IMR-90 (cell line): Measurements from ENCODE around the gene BRSK1. TPM values are rescaled to one million over a fixed set of nuclear protein-coding genes. Genes with fewer than 3 reads are reported as not detected.

Experiments
- ATAC-seq: fragments of 200-7000 bp; cut with Tn5 transposase; 2 replicates; pipeline ENCODE4 v1.9.1; 2020; ENCODE audit warnings: low read depth, mild to moderate bottlenecking, moderate library complexity
- BruUV-seq: library from RNA; stranded (reverse); fragments of 400-500 nt; replicated peaks from 2 replicates; lab custom pipeline; 2021; lab: Mats Ljungman, UMichigan
- CTCF ChIA-PET: fragments of 300-600 bp; formaldehyde crosslinking; extraction: SDS; loops from one replicate; lab custom pipeline; 2021; ENCODE audit warnings: antibody characterized with exemption; lab: Yijun Ruan, JAX
- POLR2A ChIA-PET: fragments of 300-600 bp; sonication (Branson Sonifier 250); formaldehyde crosslinking; loops from one replicate; lab custom pipeline; 2022; ENCODE audit warnings: antibody characterized with exemption; ENCODE audit not compliant: unreplicated experiment; lab: Charles Lee
- DNase-seq: peaks from one replicate; pipeline ENCODE4 v3.0.0; 2013
- H2AFZ ChIP-seq: replicated peaks from 2 replicates; pipeline ENCODE3; 2013; ENCODE audit warnings: low read length, mild to moderate bottlenecking; ENCODE audit not compliant: poor library complexity
- H2AK5ac ChIP-seq: 2 replicates; pipeline ENCODE4 v1.6.1; 2013; ENCODE audit warnings: low read depth, low read length, inconsistent platforms
- H2AK9ac ChIP-seq: replicated peaks from 2 replicates; pipeline ENCODE3; 2013; ENCODE audit warnings: mild to moderate bottlenecking, low read depth, low read length, moderate library complexity; ENCODE audit not compliant: poor library complexity
- H2BK120ac ChIP-seq: 2 replicates; pipeline ENCODE4 v1.6.1; 2013; ENCODE audit warnings: low read depth, low read length, inconsistent platforms
- H2BK15ac ChIP-seq: 3 replicates; pipeline ENCODE4 v1.6.1; 2013; ENCODE audit warnings: low read depth, low read length, inconsistent platforms
- H2BK20ac ChIP-seq: 2 replicates; pipeline ENCODE4 v1.6.1; 2013; ENCODE audit warnings: low read depth, mild to moderate bottlenecking, inconsistent platforms, low read length, moderate library complexity
- H2BK5ac ChIP-seq: 2 replicates; pipeline ENCODE4 v1.6.1; 2013; ENCODE audit warnings: mild to moderate bottlenecking, low read depth, low read length, inconsistent platforms; ENCODE audit not compliant: poor library complexity, severe bottlenecking
- H3K14ac ChIP-seq: replicated peaks from 2 replicates; pipeline ENCODE4 v1.6.1; 2013; ENCODE audit warnings: low read depth, low read length, inconsistent platforms
- H3K18ac ChIP-seq: 2 replicates; pipeline ENCODE4 v1.6.1; 2013; ENCODE audit warnings: low read depth, low read length, control low read depth
- H3K23ac ChIP-seq: 2 replicates; pipeline ENCODE4 v1.6.1; 2013; ENCODE audit warnings: low read depth, low read length, inconsistent platforms
- H3K27ac ChIP-seq: 2 replicates; pipeline ENCODE4 v1.5.1; 2013; ENCODE audit warnings: mild to moderate bottlenecking, control low read depth, low read length; ENCODE audit not compliant: insufficient read depth
- H3K27me3 ChIP-seq: 2 replicates; pipeline ENCODE4 v1.6.1; 2013; ENCODE audit warnings: low read length; ENCODE audit not compliant: control insufficient read depth, insufficient read depth
- H3K36me3 ChIP-seq: 2 replicates; pipeline ENCODE4 v1.6.1; 2013; ENCODE audit warnings: low read length, mixed read lengths; ENCODE audit not compliant: control insufficient read depth, insufficient read depth
- H3K4ac ChIP-seq: 2 replicates; pipeline ENCODE4 v1.6.1; 2013; ENCODE audit warnings: low read depth, low read length, inconsistent platforms
- H3K4me1 ChIP-seq: 2 replicates; pipeline ENCODE4 v1.6.1; 2013; ENCODE audit warnings: low read length, mixed read lengths; ENCODE audit not compliant: control insufficient read depth, insufficient read depth
- H3K4me2 ChIP-seq: 2 replicates; pipeline ENCODE4 v1.6.1; 2013; ENCODE audit warnings: low read depth, mild to moderate bottlenecking, control low read depth, low read length, moderate library complexity
- H3K4me3 ChIP-seq: 2 replicates; pipeline ENCODE4 v1.5.1; 2013; ENCODE audit warnings: low read depth, mild to moderate bottlenecking, control low read depth, low read length, moderate library complexity; ENCODE audit not compliant: insufficient read depth
- H3K56ac ChIP-seq: 2 replicates; pipeline ENCODE4 v1.6.1; 2013; ENCODE audit warnings: low read length, inconsistent platforms; ENCODE audit not compliant: insufficient read depth; ENCODE audit errors: extremely low read depth
- H3K79me1 ChIP-seq, 2 experiments: 2 replicates each; pipeline ENCODE4 v1.6.1; 2013; ENCODE audit warnings: low read length in 2 of 2, inconsistent platforms in 1 of 2, low read depth in 1 of 2
- H3K9ac ChIP-seq: 2 replicates; pipeline ENCODE4 v1.6.1; 2013; ENCODE audit warnings: low read depth, low read length, control low read depth
- H3K9me1 ChIP-seq: 2 replicates; pipeline ENCODE4 v1.6.1; 2013; ENCODE audit warnings: low read length, inconsistent platforms; ENCODE audit not compliant: insufficient read depth
- H3K9me3 ChIP-seq: 2 replicates; pipeline ENCODE4 v1.6.1; 2013; ENCODE audit warnings: low read length; ENCODE audit not compliant: control insufficient read depth, insufficient read depth
- H4K20me1 ChIP-seq: 2 replicates; pipeline ENCODE4 v1.6.1; 2013; ENCODE audit warnings: low read length, inconsistent platforms; ENCODE audit not compliant: insufficient read depth
- H4K5ac ChIP-seq: 2 replicates; pipeline ENCODE4 v1.6.1; 2013; ENCODE audit warnings: mild to moderate bottlenecking, low read depth, low read length, control low read depth
- H4K8ac ChIP-seq, 2 experiments: 2 replicates each; pipeline ENCODE4 v1.6.1; 2013; ENCODE audit warnings: low read depth in 2 of 2, low read length in 2 of 2, control low read depth in 1 of 2, inconsistent platforms in 1 of 2
- H4K91ac ChIP-seq: 2 replicates; pipeline ENCODE4 v1.6.1; 2013; ENCODE audit warnings: low read depth, low read length, inconsistent platforms; ENCODE audit not compliant: insufficient read depth
- BHLHE40 ChIP-seq: fragments of 150-350 bp; IDR thresholded peaks from 2 replicates; pipeline ENCODE4 v1.6.1; 2016; ENCODE audit warnings: mild to moderate bottlenecking, low read depth, low read length
- CEBPB ChIP-seq: IDR thresholded peaks from 2 replicates; pipeline ENCODE4 v1.6.1; 2012; ENCODE audit warnings: low read depth, low read length, improper control_type of control experiment
- CHD1 ChIP-seq: IDR thresholded peaks from 2 replicates; pipeline ENCODE4 v1.6.1; 2012; ENCODE audit warnings: low read depth, low read length, improper control_type of control experiment
- FOS ChIP-seq: fragments of 150-350 bp; IDR thresholded peaks from 2 replicates; pipeline ENCODE4 v1.6.1; 2016; ENCODE audit warnings: low read depth, low read length
- MAFK ChIP-seq: IDR thresholded peaks from 2 replicates; pipeline ENCODE4 v1.6.1; 2012; ENCODE audit warnings: low read depth, low read length, improper control_type of control experiment
- MXI1 ChIP-seq: IDR thresholded peaks from 2 replicates; pipeline ENCODE4 v1.6.1; 2012; ENCODE audit warnings: low read depth, mild to moderate bottlenecking, low read length, moderate library complexity, borderline replicate concordance
- NFE2L2 ChIP-seq: fragments of 150-350 bp; IDR thresholded peaks from 2 replicates; pipeline ENCODE4 v1.6.1; 2016; ENCODE audit warnings: low read depth, mild to moderate bottlenecking, low read length
- POLR2A ChIP-seq: IDR thresholded peaks from 2 replicates; pipeline ENCODE4 v1.6.1; 2012; ENCODE audit warnings: mild to moderate bottlenecking, low read depth, low read length
- RAD21 ChIP-seq: IDR thresholded peaks from 2 replicates; pipeline ENCODE4 v1.6.1; 2012; ENCODE audit warnings: low read length, improper control_type of control experiment
- RCOR1 ChIP-seq: IDR thresholded peaks from 2 replicates; pipeline ENCODE4 v1.6.1; 2012; ENCODE audit warnings: mild to moderate bottlenecking, low read length, improper control_type of control experiment; ENCODE audit not compliant: insufficient replicate concordance
- RFX5 ChIP-seq: IDR thresholded peaks from 2 replicates; pipeline ENCODE4 v1.8.0; 2012; ENCODE audit warnings: low read depth, mild to moderate bottlenecking, low read length, moderate library complexity
- SMC3 ChIP-seq: fragments of 150-350 bp; IDR thresholded peaks from 2 replicates; pipeline ENCODE4 v1.6.1; 2016; ENCODE audit warnings: low read depth, mild to moderate bottlenecking, antibody characterized with exemption, low read length, moderate library complexity
- WGBS, 2 experiments: methylation state at CpG; one replicate each; pipeline versions ENCODE4 v1.1.5 to v1.1.7; 2013; ENCODE audit warnings: missing lambda C conversion rate in 2 of 2; ENCODE audit not compliant: insufficient read length in 1 of 2; ENCODE audit errors: extremely low coverage in 2 of 2; 5-methylcytosine and 5-hydroxymethylcytosine counted together
- dilution Hi-C: fragments of 300-500 bp; cut with HindIII; formaldehyde crosslinking; loops from one replicate; pipeline ENCODE4 v1.14.3; 2018; ENCODE audit warnings: low sequenced_read_pairs; ENCODE audit not compliant: unreplicated experiment
- in situ Hi-C: fragments of 300-500 bp; cut with MboI; formaldehyde crosslinking; loops from 3 replicates; pipeline ENCODE4 v1.14.3; 2019; ENCODE audit warnings: low sequenced_read_pairs, inconsistent platforms, mixed read lengths
- intact Hi-C: fragments of 100-400 bp; cut with micrococcal nuclease; formaldehyde crosslinking; loops from 2 replicates; pipeline ENCODE4 v1.10.0; 2022
- polyA plus RNA-seq, 3 experiments: library from polyadenylated mRNA; depleted of rRNA; stranded (reverse); fragments of >200 nt; gene quantifications; 2 replicates each; pipeline ENCODE4 v1.2.3, GENCODE V29; 2012; ENCODE audit warnings: low replicate concordance in 1 of 3
- total RNA-seq: library from RNA; depleted of rRNA; stranded (reverse); fragments of >200 nt; gene quantifications from 2 replicates; pipeline ENCODE4 v1.2.3, GENCODE V29; 2012
- TF ChIP-seq, protein P1 (sequence below): fragments of 150-350 bp; IDR thresholded peaks from 2 replicates; pipeline ENCODE4 v1.6.1; 2016; ENCODE audit warnings: low read depth, mild to moderate bottlenecking, low read length, moderate library complexity, borderline replicate concordance
- TF ChIP-seq, protein P2 (sequence below): conservative IDR thresholded peaks from 2 replicates; pipeline ENCODE4 v1.5.1; 2012; ENCODE audit warnings: mild to moderate bottlenecking, low read depth, low read length, improper control_type of control experiment
- TF ChIP-seq, protein P3 (sequence below): fragments of 150-350 bp; IDR thresholded peaks from 2 replicates; pipeline ENCODE4 v1.6.1; 2017; ENCODE audit warnings: mild to moderate bottlenecking, antibody characterized with exemption, low read length, low read depth

BRSK1 gene
- total and polyA plus RNA-seq, 2 of the 4 experiments (the other 2 are of a cell fraction) = 2.5 to 22.3 TPM

DNA sequence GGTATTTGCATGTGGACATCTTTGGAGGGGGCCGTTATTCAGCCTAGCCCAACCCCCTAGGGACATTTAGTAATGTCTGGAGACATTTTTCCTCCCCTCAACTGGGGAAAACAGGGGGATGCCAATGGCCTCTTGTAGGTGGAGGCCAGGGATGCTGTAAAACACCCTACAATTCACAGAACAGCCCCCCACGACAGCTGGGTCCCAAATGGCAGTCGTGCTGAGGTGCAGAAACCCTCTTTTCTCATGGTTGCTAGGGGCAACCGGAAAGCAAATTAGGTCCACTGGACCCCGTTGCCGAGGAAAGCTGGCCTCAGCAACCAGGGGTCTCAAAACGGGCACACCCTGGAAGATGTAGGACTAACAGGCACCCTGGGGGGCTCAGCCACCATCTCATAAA, 26.7 kb downstream of the BRSK1 start:
- WGBS, 2 experiments = 60% methylated on average over 1 of the region's 7 CpGs; no CpG with 5 or more reads in 1 of the 2 experiments
- Histone ChIP-seq H4K20me1 (no peaks in the 10 kb centered on the region), H3K9me3 (no peaks in the 10 kb centered on the region; the same call in 1 of the 2 replicates), H2AK5ac (no peak overlapping the region), H3K18ac (no peak overlapping the region), H2AK9ac (no peak overlapping the region), H3K9me1 (no peaks in the 10 kb centered on the region), H4K91ac (no peak overlapping the region), H3K4me1 (no peaks in the 10 kb centered on the region; the same call in 1 of the 2 replicates), H2BK20ac (no peak overlapping the region), H2BK15ac (no peak overlapping the region), H3K56ac (no peak overlapping the region), H2AFZ (no peak overlapping the region), H4K8ac (no peak overlapping the region), H3K23ac (no peak overlapping the region), H2BK120ac (no peak overlapping the region), H3K79me1 (no peaks in the 10 kb centered on the region), H2BK5ac (no peak overlapping the region), H3K36me3 (peaks cover 29% of the 10 kb centered on the region), H3K4ac (no peak overlapping the region), H3K27ac (no peak overlapping the region), H3K9ac (no peak overlapping the region), H3K4me3 (no peak overlapping the region), H3K27me3 (no peaks in the 10 kb centered on the region), H3K14ac (no peak overlapping the region), H3K4me2 (no peak overlapping the region), H4K5ac (no peak overlapping the region)
- no peak for ATAC-seq
- dilution Hi-C loops = no loop called here
- in situ Hi-C loops = no loop called here
- BruUV-seq = no TSS peak
- intact Hi-C loops = no loop called here
- CTCF ChIA-PET = no interaction called here
- TF ChIP-seq, protein P1, sequence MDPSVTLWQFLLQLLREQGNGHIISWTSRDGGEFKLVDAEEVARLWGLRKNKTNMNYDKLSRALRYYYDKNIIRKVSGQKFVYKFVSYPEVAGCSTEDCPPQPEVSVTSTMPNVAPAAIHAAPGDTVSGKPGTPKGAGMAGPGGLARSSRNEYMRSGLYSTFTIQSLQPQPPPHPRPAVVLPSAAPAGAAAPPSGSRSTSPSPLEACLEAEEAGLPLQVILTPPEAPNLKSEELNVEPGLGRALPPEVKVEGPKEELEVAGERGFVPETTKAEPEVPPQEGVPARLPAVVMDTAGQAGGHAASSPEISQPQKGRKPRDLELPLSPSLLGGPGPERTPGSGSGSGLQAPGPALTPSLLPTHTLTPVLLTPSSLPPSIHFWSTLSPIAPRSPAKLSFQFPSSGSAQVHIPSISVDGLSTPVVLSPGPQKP = no peak
- TF ChIP-seq, protein P2, sequence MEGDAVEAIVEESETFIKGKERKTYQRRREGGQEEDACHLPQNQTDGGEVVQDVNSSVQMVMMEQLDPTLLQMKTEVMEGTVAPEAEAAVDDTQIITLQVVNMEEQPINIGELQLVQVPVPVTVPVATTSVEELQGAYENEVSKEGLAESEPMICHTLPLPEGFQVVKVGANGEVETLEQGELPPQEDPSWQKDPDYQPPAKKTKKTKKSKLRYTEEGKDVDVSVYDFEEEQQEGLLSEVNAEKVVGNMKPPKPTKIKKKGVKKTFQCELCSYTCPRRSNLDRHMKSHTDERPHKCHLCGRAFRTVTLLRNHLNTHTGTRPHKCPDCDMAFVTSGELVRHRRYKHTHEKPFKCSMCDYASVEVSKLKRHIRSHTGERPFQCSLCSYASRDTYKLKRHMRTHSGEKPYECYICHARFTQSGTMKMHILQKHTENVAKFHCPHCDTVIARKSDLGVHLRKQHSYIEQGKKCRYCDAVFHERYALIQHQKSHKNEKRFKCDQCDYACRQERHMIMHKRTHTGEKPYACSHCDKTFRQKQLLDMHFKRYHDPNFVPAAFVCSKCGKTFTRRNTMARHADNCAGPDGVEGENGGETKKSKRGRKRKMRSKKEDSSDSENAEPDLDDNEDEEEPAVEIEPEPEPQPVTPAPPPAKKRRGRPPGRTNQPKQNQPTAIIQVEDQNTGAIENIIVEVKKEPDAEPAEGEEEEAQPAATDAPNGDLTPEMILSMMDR = no peak
- TF ChIP-seq SMC3 = no peak
- TF ChIP-seq BHLHE40 = no peak
- TF ChIP-seq MXI1 = no peak
- no peak for TF ChIP-seq FOS
- TF ChIP-seq NFE2L2 = no peak
- TF ChIP-seq, protein P3, sequence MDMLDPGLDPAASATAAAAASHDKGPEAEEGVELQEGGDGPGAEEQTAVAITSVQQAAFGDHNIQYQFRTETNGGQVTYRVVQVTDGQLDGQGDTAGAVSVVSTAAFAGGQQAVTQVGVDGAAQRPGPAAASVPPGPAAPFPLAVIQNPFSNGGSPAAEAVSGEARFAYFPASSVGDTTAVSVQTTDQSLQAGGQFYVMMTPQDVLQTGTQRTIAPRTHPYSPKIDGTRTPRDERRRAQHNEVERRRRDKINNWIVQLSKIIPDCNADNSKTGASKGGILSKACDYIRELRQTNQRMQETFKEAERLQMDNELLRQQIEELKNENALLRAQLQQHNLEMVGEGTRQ = no peak
- no peak for TF ChIP-seq CHD1
- no peak for TF ChIP-seq POLR2A
- TF ChIP-seq RFX5 = no peak
- TF ChIP-seq RAD21 = no peak
- no peak for TF ChIP-seq MAFK
- no peak for TF ChIP-seq RCOR1
- TF ChIP-seq CEBPB = no peak
- no peak for DNase-seq
- POLR2A ChIA-PET = no interaction called here
